HepG2 (cell line): ENCODE data around the gene SYCE3. TPM values are rescaled to one million over a fixed set of nuclear protein-coding genes. Genes with fewer than 3 reads are reported as not detected.
A peak's percentile ranks its signal among the peaks of the same experiment; 100 is the strongest.

Experiments
- FOXP4 ChIP-seq: sonication (generic); formaldehyde crosslinking; IDR thresholded peaks from 2 replicates; pipeline ENCODE4 v1.4.0; 2020; ENCODE audit warnings: missing genetic modification reagents
- HNRNPK ChIP-seq: fragments of 200-400 bp; formaldehyde crosslinking; IDR thresholded peaks from 2 replicates; pipeline ENCODE4 v1.6.1; 2018; ENCODE audit warnings: low read length, low read depth, moderate library complexity, mild to moderate bottlenecking; ENCODE audit not compliant: poor library complexity, severe bottlenecking
- MAX ChIP-seq: IDR thresholded peaks from 2 replicates; pipeline ENCODE4 v1.6.1; 2012; ENCODE audit warnings: inconsistent platforms
- NFATC3 ChIP-seq: sonication (generic); formaldehyde crosslinking; IDR thresholded peaks from 2 replicates; pipeline ENCODE4 v1.5.1; 2020; ENCODE audit warnings: mild to moderate bottlenecking, missing genetic modification reagents
- NR2C2 ChIP-seq: sonication (generic); formaldehyde crosslinking; IDR thresholded peaks from 2 replicates; pipeline ENCODE4 v1.4.0; 2020; ENCODE audit warnings: missing genetic modification reagents, mild to moderate bottlenecking, moderate library complexity, borderline replicate concordance
- RFXANK ChIP-seq: IDR thresholded peaks from 2 replicates; pipeline ENCODE4 v1.6.1; 2016
- SIN3A ChIP-seq: IDR thresholded peaks from 2 replicates; pipeline ENCODE4 v1.6.1; 2011; ENCODE audit warnings: low read depth, mild to moderate bottlenecking, control low read depth, low read length, borderline replicate concordance
- SMC3 ChIP-seq: IDR thresholded peaks from 2 replicates; pipeline ENCODE4 v1.6.1; 2011; ENCODE audit warnings: low read length, improper control_type of control experiment
- TBL1XR1 ChIP-seq: fragments of 150-350 bp; IDR thresholded peaks from 2 replicates; pipeline ENCODE4 v1.6.1; 2014; ENCODE audit warnings: borderline replicate concordance, low read length; ENCODE audit not compliant: partially characterized antibody
- TP53 ChIP-seq: sonication (generic); formaldehyde crosslinking; conservative IDR thresholded peaks from 2 replicates; pipeline ENCODE4 v1.4.0; 2020; ENCODE audit warnings: missing genetic modification reagents
- WIZ ChIP-seq: sonication (generic); formaldehyde crosslinking; IDR thresholded peaks from 2 replicates; pipeline ENCODE4 v1.5.1; 2020; ENCODE audit warnings: mild to moderate bottlenecking, missing genetic modification reagents
- ZBTB40 ChIP-seq, 2 experiments: fragments of 450-650 bp in 1 of 2; sonication (generic) in 1 of 2; formaldehyde crosslinking in 1 of 2; IDR thresholded peaks; 2 replicates each; pipeline versions ENCODE4 v1.6.1 to v1.8.0; 2016 to 2022; ENCODE audit warnings: antibody characterized with exemption in 1 of 2, mild to moderate bottlenecking in 1 of 2, missing genetic modification reagents in 1 of 2
- ZKSCAN5 ChIP-seq: sonication (generic); formaldehyde crosslinking; IDR thresholded peaks from 2 replicates; pipeline ENCODE4 v1.5.1; 2020; ENCODE audit warnings: mild to moderate bottlenecking, missing genetic modification reagents
- ZNF577 ChIP-seq: sonication (generic); formaldehyde crosslinking; IDR thresholded peaks from 2 replicates; pipeline ENCODE4 v1.4.0; 2020; ENCODE audit warnings: mild to moderate bottlenecking, low read depth, missing genetic modification reagents, borderline replicate concordance
- ZNF841 ChIP-seq: sonication (generic); formaldehyde crosslinking; IDR thresholded peaks from 2 replicates; pipeline ENCODE4 v1.8.1; 2023; ENCODE audit warnings: missing genetic modification reagents, borderline replicate concordance
- ZSCAN21 ChIP-seq: sonication (generic); formaldehyde crosslinking; IDR thresholded peaks from 2 replicates; pipeline ENCODE4 v1.8.0; 2022; ENCODE audit warnings: mild to moderate bottlenecking, missing genetic modification reagents, moderate library complexity, borderline replicate concordance
- ZSCAN22 ChIP-seq: sonication (generic); formaldehyde crosslinking; IDR thresholded peaks from 2 replicates; pipeline ENCODE4 v1.4.0; 2020; ENCODE audit warnings: mild to moderate bottlenecking, missing genetic modification reagents
- polyA plus RNA-seq, 8 experiments: library from polyadenylated mRNA; depleted of rRNA in 3 of 8; stranded (reverse) in 7 of 8; unstranded in 1 of 8; fragments of >200 nt; fragmentation: Illumina TruSeq in 4 of 8; extraction: Trizol in 4 of 8; gene quantifications; 2 replicates each; pipeline versions ENCODE4 v1.2.1 to v1.2.3, GENCODE V29; 2011 to 2016; ENCODE audit warnings: low read depth in 4 of 8, missing spikeins in 1 of 8, mixed read lengths in 1 of 8; ENCODE audit not compliant: insufficient read depth in 1 of 8
- total RNA-seq, 5 experiments: library from RNA; depleted of rRNA; stranded (reverse); fragments of >200 nt; fragmentation: Illumina TruSeq; extraction: Trizol; gene quantifications; 2 replicates each; pipeline ENCODE4 v1.2.3, GENCODE V29; 2016; ENCODE audit warnings: low read depth in 1 of 5

Gene SYCE3
- total and polyA plus RNA-seq, 2 of the 13 experiments (the other 11 are each of a cell fraction or from before 2014, with no cell fraction given): not detected

- peak; percentile 12; the same call in 1 of the 2 replicates for TF ChIP-seq FOXP4
- TF ChIP-seq WIZ (CRISPR knock-in tag): no peak
- 0 out of 2 replicates have a peak, but pooled peaks have one; percentile 28 for TF ChIP-seq ZSCAN21 (CRISPR knock-in tag)
- no peak for TF ChIP-seq TBL1XR1
- TF ChIP-seq RFXANK (CRISPR knock-in tag): 0 out of 2 replicates have a peak, but pooled peaks have one; percentile 42
- no peak for TF ChIP-seq TP53 (CRISPR knock-in tag)
- TF ChIP-seq SMC3: peak; percentile 10; the same call in 1 of the 2 replicates
- TF ChIP-seq ZBTB40 (IDR thresholded peaks at IDR 0.05): no peak
- TF ChIP-seq ZBTB40 (CRISPR knock-in tag; IDR thresholded peaks at IDR 0.05): 0 out of 2 replicates have a peak, but pooled peaks have one; percentile 35
- no peak for TF ChIP-seq ZSCAN22 (CRISPR knock-in tag)
- no peak for TF ChIP-seq NFATC3
- TF ChIP-seq HNRNPK: peak; percentile 95
- 0 out of 2 replicates have a peak, but pooled peaks have one; percentile 43 for TF ChIP-seq ZKSCAN5 (CRISPR knock-in tag)
- peak; percentile 81; the same call in 1 of the 2 replicates for TF ChIP-seq NR2C2 (CRISPR knock-in tag)
- TF ChIP-seq ZNF841 (CRISPR knock-in tag): no peak
- peak; percentile 77; the same call in 1 of the 2 replicates for TF ChIP-seq SIN3A
- no peak for TF ChIP-seq ZNF577
- peak; percentile 77; the same call in 1 of the 2 replicates for TF ChIP-seq MAX
Measured at GRCh38 chr22:50562523-50563412, at the start of gene SYCE3 (continued).
